ENCODE measurements around the gene IGF2. TPM values are rescaled to one million over a fixed set of nuclear protein-coding genes. Genes with fewer than 3 reads are reported as not detected.

IGF2 gene
- total and polyA plus RNA-seq, 12 donors, result 36.0 to 195 (median 81.6) TPM

GRCh38 chr11:2129699-2130366, 9.4 kb downstream of the IGF2 start:
- DNase-seq (no peak), ATAC-seq (no peak)
- H3K27ac ChIP-seq, result no peak overlapping the region
- H3K4me3 ChIP-seq, result no peak overlapping the region
- TF ChIP-seq CTCF (IDR thresholded peaks at IDR 0.05), result no peak
- H3K4me1 ChIP-seq, result peaks cover 0 to 3% (median 0%) of the 10 kb centered on the region in 9 donors
- intact Hi-C loops (cut with DNase I), result loop anchor here in 1 of 10 donors (5.0 kb wide), 1 partner anchor 33 kb away; no protein-coding TSS in a partner anchor
- 92 to 93% methylated on average over 25 of the region's 25 CpGs for WGBS, 2 donors
- peaks cover 0 to 22% (median 0%) of the 10 kb centered on the region in 9 donors for H3K36me3 ChIP-seq
- peaks cover 0 to 40% (median 16%) of the 10 kb centered on the region in 7 donors for H3K27me3 ChIP-seq
- no peaks in the 10 kb centered on the region for H3K9me3 ChIP-seq

DNA sequence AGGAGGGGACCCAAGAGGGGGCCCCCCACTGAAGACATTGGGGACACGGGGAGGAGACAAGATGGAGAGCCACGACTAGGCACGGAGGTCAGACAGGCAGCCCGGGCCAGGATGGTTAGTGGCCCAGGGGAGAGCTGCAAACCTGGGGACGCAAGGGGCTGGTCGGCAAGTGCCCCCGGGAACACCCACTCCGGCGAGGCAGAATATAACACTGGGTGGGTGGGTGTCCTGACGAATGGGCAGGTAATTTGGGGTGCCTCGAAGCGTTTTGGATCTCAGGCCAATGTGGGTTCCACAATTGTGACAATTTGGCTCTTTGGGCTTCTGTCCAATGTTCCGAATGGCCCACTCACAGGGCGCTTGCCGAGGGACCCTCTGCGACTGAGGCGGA, 9.9 kb downstream of the IGF2 start:
- DNase-seq (no peak), ATAC-seq (no peak)
- peaks cover 0 to 35% (median 13%) of the 10 kb centered on the region in 7 donors for H3K27me3 ChIP-seq
- peaks cover 0 to 17% (median 0%) of the 10 kb centered on the region in 9 donors for H3K36me3 ChIP-seq
- H3K4me1 ChIP-seq, result peaks cover 0 to 3% (median 0%) of the 10 kb centered on the region in 9 donors
- WGBS, 2 donors, result 90 to 91% methylated on average over 17 of the region's 17 CpGs
- no peak for TF ChIP-seq CTCF (IDR thresholded peaks at IDR 0.05)
- H3K9me3 ChIP-seq, result no peaks in the 10 kb centered on the region
- H3K4me3 ChIP-seq, result no peak overlapping the region
- H3K27ac ChIP-seq, result no peak overlapping the region
- intact Hi-C loops (cut with DNase I), result no loop called here

DNA sequence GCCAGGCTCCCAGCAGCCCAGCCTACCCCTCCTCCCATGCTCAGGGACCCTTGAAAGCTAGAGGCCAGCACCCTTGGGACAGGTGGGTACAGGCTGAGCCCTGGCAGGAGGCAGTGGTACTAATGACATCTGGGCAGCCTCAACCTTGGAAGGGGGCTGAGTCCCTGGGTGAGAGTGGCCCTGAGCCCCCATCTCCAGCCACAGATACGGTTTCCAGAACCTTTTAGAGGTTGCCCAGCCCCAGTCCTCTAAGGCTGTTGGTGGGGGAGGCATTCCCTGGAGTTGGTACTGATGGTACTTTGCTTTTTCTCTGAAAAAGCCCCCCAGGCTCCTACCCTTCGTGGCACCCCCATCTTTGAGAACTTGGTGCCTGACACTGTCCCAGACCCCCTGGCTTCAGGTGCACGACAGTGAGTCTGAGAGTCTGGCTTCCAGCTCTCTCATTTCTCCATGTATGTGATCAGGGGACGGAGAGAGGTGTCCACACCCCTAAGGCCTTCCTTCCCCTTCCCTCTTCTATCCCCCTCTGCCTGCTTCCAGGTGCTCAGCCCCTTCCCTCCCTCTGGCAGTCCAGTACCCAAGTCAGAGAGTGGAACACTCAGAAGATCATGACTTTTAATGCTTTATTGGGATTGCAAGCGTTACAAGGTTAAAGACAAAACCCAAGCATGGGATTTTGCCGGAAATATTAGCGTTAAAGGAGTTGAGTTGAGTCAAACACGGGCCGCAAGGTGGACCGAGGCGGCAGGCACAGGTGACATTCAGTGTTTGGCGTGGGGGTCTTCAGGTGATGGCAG, 10.5 kb downstream of the IGF2 start:
- peaks cover 0 to 30% (median 9%) of the 10 kb centered on the region in 7 donors for H3K27me3 ChIP-seq
- intact Hi-C loops (cut with DNase I), result no loop called here
- ATAC-seq, result peak in 2 of 8 donors; percentile 11 to 14
- peaks cover 0 to 16% (median 0%) of the 10 kb centered on the region in 9 donors for H3K36me3 ChIP-seq
- H3K9me3 ChIP-seq, result no peaks in the 10 kb centered on the region
- no peak overlapping the region for H3K4me3 ChIP-seq
- peaks cover 0 to under 1% (median 0%) of the 10 kb centered on the region in 9 donors for H3K4me1 ChIP-seq
- 82 to 85% methylated on average over 12 of the region's 12 CpGs for WGBS, 2 donors
- no peak for DNase-seq
- H3K27ac ChIP-seq, result no peak overlapping the region
- TF ChIP-seq CTCF (IDR thresholded peaks at IDR 0.05), result no peak

DNA sequence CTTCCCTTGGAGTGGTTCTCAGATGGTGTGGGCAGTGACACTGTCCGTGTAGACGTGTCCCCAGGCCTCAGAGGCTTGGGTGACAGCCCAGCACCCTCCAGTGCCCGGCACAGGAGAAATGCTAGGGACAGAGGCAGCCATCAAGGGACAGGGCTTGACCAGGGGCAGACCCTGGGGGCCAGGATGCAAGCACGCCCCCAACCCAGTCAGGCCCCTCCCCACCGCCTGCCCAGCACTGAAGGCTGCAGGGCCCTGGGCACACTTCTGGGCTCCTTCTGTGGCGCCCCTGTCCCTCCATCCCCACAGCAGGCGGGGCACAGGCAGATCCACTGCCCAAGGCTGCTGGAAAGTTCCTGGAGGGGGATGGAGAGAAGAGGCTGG, 11.1 kb downstream of the IGF2 start:
- H3K36me3 ChIP-seq, result peaks cover 0 to 15% (median 0%) of the 10 kb centered on the region in 9 donors
- ATAC-seq, result peak in 2 of 8 donors; percentile 31 to 33
- 81 to 82% methylated on average over 7 of the region's 7 CpGs for WGBS, 2 donors
- no peak overlapping the region for H3K27ac ChIP-seq
- H3K9me3 ChIP-seq, result no peaks in the 10 kb centered on the region
- peaks cover 0 to 25% (median 5%) of the 10 kb centered on the region in 7 donors for H3K27me3 ChIP-seq
- DNase-seq, result no peak
- H3K4me1 ChIP-seq, result no peaks in the 10 kb centered on the region
- H3K4me3 ChIP-seq, result no peak overlapping the region
- intact Hi-C loops (cut with DNase I), result no loop called here
- TF ChIP-seq CTCF (IDR thresholded peaks at IDR 0.05), result no peak
